Myocyte (in vitro differentiated cells): ENCODE results near the gene IL7R. TPM values are rescaled to one million over a fixed set of nuclear protein-coding genes. Genes with fewer than 3 reads are reported as not detected.
"Not testable (repeated sequence)": the region's sequence is repeated elsewhere in the genome, so short reads cannot be mapped to it uniquely, and the experiment has no call there.

Experiments
- DNase-seq: peaks from one replicate; pipeline ENCODE4 v3.0.0-alpha.2; 2012; ENCODE audit warnings: low read depth
- total RNA-seq: library from RNA; depleted of rRNA; stranded (reverse); fragments of >200 nt; gene quantifications from 2 replicates; pipeline ENCODE4 v1.2.3, GENCODE V29; 2014

Gene IL7R
- total RNA-seq, 1 donor from 2014 or later, result 0.29 TPM

DNA sequence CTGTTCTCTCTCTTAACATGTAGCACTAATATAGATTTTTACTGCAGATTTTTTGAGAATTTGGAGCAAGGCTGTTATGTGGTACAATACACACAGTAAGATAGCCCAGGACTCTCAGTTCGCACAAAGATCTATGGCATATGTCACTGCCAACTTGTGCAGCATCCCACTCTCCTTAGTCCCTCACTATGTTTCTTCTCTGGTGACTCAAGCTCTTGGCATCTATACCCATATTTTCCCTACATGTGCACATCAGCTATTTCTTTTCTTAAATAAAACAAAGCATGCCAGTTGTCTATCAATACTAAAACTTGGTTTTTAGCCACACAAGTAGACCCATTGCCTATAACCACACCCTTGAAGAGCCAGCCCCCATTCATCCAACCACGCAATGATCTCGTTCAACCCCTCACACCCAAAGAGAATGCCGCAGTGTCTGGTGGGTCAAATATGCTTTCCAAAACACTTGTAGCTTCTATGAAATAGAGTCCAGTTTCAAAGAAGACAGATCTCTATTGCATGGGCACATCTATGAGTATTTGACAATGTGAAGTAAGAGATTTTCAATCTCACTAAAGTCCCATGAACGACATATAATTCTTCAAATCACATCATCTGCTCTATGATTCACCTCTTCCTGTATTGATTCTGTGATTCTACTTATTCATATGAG is 18.2 kb upstream of the IL7R start:
- DNase-seq, result no peak

DNA sequence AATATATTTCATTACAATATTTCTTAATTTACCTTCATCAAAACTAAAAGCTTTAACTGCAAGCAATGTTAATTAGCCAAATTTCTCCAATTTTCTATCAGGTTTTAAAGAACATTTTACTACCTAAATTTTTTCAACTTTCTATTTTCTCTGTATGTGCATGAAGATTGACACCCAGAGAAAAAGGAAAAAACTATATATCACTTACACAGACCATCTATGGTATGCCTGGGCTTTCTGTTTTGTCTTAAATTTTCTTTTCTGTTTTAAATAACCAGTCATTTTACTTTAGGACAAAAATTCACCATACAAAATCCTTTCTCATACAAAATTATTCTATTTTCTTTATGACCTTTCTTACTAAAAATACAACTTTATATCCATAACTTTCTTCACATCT is 13.8 kb upstream of the IL7R start:
- no peak for DNase-seq

DNA sequence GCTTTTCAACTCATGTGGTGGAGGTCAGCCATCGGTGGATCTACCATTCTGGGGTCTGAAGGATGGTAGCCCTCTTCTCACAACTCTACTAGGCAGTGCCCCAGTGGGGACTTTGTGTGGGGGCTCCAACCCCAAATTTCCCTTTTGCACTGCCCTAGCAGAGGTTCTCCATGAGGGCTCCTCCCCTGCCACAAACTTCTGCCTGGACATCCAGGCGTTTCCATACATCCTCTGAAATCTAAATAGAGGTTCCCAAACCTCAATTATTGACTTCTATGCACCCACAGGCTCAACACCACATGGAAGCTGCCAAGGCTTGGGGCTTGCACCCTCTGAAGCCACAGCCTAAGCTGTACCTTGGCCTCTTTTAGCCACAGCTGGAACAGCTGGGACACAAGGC is 11.2 kb upstream of the IL7R start:
- not testable (repeated sequence) for DNase-seq

DNA sequence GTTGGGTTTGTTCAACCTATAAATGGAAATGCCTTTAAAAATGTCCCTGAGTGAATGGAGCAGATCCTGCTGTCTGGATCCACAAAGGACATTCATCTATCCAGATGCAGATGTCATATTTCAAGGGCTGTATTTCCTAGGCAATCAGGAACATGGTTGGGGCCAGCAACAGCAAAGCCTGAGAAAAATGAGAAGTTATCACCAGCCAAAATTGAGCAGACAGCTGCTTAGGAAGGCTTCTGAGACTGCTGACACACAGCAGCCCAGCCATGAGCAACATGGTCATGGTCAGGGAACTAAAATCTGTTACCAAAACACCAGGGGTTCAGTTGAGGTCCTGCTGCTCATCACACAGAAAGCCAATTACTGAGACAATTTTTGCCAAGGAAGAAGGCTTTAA is 9.2 kb upstream of the IL7R start:
- peak; percentile 21 for DNase-seq

DNA sequence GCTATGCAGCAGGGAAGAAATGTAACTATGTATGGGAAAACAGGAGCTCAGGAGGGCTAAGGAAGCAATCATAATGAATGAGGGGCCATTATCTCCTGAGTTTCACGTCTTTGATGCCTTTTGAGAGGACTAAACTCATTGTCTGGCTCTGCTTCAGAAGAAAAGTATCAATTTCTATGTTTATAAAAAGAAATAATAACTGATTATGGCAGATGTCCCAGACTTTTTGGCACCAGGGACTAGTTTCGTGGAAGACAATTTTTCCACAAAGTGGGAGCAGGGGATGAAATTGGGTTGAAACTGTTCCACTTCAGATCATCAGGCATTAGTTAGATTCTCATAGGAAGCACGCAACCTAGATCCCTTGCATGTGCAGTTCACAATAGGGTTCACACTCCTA is 8.7 kb upstream of the IL7R start:
- no peak for DNase-seq

DNA sequence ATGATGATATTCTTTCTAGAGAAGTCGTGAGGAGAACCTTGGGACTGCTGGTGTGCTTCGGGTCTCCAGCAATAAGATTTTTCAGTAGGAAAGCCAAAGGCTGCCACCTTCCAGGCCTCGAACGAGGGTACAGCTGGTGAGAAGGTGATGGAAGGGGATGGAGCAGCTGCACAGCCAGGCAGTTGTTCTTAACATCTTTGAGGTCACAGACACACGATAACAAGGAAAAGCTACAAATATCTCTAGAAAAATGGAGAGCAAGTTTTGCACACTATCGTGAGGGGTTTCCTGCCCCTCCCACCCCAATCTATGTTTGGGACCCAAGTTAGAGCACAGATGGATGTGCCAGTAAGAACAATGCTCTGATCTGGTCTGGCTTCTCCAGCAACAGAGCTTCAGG is 6.8 kb upstream of the IL7R start:
- DNase-seq, result no peak

DNA sequence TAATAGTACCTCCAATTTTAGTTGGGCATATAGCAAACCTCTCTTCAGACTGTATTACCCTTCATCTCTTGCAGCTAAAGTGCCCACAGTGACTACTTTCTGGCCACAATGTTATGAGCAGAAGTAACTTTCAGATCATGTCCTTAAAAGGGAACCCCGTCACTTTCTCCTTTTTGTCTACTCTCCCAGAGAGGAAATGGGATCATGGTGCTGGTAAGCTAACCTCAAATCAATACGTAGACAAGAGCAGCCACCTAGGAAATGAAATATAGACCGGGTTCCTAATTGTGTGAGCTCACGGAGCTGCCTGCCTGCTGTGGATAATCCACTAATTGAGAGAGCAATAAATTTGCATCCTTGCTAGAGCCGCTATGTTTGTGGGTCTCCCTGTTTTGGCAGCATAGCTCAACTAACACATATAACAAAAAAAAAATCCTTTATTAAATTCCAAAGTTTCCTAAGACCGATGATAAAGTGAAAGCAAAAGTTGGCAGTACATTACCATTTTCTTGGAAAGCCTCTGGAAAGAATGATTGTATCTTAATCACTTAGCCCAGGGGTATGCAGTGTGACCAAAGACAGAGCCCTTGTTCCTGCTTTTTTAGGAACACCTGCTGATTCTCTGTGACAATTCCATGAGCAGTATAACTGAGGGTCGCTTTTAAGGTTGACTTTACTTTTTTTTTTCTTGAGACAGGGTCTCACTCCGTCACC is 5.6 kb upstream of the IL7R start:
- DNase-seq, result peak; percentile 16

DNA sequence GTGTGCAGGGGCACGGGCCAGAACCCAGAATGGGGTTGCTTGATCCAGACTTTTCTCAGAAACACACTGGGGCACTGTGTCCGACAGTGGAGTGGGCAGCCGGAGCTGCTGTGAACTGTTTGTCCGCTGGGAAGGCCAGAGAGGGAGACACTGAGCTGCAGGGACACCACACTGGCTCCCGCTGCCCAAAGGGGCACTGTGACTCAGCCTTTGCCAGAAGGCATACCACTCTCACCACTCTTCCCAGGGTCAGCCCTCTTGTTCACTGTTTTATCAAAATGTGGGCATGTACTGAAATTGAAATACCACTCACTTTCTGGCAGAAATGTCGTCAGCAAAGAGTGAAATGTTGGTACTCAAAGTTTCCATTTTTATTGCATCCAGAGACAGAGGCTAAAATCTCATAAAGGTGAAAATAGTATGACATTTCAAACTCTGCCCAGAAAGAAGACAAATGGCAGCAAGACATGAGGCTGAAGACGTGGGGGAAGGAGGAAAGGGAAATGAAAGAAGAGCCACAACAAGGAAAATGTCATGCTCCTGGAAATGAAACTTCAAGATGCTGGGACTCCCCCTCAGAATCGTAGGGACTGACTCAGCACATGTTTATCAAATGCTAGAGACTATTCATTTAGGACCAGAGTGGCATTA is 4.5 kb upstream of the IL7R start:
- peak; percentile 56 for DNase-seq

DNA sequence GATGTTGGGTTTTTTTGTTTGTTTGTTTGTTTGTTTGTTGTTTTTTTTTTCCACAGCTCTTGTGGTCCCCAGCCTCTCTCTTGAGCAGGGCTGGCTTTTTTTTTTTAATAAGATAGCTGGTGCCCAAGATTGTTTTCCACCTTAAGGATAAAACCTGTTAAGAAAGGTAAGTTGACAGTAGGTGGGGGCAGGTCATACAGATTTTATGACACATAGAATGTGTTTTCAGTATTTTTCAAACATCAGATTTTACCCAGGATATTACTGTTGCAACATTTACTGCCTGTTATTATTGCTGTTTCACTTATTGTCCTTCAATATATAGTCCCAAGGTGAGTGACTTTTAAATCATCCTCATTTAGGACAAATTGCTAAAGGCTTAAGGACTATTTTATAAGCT is 3.9 kb upstream of the IL7R start:
- DNase-seq, result no peak

DNA sequence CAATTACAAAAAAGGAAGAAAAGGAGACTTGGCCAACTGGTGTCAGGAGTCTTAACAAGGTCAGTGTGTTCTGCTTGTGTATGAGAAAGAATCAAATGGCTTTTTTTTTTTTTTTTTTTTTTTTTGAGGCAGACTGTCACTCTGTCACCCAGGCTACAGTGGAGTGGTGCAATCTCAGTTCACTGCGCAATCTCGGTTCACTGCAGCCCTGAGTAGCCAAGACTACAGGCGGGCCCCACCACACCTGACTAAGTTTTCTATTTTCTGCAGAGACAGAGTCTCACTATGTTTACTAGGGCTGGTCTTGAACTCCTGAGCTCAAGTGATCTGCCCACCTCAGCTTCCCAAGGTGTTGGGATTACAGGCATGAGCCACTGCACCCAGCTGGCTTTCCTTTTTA is 3.1 kb upstream of the IL7R start:
- DNase-seq, result no peak

DNA sequence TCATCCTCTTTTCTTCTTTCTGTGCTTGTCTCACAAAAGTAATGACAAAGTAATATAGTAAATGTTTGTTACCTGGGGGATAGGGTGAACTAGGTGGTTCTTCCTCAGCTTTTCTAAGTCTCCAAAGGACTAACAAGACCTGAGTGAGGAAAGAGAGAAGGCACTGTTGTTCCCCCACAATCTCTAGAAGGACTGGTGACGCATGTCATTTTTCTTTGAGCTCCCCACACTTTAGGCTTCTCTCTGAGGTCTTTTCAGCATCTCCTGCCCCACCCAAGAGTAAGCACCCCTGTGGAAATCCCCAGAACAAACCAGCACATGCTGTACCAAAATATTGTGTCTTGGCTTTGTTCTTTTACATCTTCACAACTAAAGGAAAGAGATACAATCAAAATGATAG is 2.4 kb upstream of the IL7R start:
- no peak for DNase-seq

DNA sequence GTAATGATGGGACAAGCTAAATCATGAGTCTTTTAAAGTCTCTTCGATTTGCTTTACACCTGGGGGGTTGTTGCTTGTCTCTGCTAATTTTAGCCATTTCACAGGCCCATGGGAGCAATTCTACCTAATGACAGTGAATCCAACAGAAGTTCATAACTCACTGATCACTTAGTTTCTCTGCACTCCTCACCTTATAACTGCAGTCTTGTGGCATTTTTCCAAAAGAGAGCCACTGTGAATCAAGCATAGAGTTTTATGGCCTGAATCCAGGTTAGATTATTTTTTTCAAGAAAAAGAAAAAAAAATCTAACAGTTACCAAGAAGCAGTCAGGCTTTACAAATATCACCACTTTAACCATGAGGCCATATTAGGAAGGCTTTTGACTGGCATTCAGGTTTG is 1.5 kb upstream of the IL7R start:
- DNase-seq, result no peak

DNA sequence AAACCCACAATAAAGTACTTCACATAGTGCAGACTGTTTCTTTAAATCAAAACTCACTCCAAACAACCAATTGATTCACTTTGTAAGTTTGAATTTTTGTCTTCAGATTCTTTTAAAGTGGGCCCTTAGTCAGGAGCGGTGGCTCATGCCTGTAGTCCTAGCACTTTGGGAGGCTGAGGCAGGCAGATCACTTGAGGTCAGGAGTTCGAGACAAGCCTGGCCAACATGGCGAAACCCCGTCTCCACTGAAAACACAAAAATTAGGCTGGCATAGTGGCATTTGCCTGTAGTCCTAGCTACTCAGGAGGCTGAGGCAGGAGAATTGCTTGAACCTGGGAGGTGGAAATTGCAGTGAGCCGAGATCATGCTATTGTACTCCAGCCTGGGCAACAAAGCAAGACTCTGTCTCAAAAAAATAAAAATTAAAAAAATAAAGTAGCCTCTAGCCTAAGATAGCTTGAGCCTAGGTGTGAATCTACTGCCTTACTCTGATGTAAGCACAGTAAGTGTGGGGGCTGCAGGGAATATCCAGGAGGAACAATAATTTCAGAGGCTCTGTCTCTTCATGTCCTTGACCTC is 416 bp upstream of the IL7R start:
- not testable (repeated sequence) for DNase-seq

DNA sequence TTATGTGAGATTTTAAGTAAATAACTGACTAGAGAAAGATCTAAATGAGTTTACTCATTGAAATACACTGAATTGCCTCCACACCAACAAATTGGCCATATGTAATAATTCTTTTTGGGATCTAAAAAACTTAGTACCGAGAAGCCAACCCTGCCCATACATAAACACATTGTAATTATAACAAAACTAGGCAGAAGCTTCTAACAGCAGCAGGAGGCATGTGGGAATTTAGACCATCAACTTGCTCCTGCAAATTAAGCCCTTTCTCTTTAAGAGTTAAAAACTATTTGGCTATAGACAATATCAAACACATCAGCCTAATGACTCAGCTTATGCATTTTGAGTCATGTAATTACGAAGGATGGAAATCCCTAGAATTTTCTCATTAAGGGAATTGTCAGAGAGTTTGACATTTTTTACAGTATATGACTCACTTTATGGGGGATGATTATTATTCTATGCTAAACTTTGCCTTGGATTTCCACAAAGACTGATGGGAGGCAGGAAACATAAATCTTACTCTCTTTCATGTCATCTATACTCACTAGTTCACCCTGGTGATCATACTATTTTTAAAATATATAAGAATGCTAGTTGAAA is 1.0 kb downstream of the IL7R start:
- DNase-seq, result no peak

DNA sequence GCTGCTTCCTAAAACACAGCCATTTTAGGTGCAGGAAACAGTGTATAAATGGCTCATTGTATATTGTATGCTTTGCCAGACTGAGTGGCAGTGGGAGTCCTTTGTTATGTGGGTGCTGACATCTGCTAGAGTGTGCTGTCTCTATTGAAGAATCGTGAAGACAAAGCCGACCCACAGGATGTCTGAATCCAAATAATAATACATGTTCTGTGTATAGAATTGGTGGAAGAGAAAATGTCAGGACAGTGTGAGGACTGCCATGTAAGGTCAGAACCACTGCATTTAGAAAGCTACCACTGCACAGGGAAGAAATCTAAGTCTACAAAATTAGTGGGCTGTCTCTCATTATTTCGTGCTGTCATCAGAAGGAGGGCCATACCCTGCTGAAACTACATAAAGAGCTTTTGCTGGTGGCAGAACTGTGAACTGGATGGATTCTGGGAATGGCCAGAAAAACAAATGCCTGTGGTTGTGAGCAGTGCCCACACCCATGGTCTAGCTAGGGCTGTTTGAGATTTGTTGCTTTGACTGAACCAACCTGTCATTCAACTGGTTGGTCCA is 2.5 kb downstream of the IL7R start:
- peak; percentile 60 for DNase-seq

DNA sequence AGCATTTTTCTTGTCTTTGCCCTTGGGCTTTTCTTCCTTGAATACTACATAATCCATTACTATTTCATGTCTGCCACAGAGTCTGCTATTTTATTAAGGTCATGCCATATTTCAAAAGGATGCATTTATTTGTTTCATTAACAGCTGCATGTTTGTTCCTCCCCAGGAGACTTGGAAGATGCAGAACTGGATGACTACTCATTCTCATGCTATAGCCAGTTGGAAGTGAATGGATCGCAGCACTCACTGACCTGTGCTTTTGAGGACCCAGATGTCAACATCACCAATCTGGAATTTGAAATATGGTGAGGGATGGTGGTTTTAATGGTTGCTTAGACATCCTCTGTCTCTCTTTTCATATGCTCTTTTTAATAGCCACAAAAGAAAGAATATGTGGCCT is 4.0 kb downstream of the IL7R start:
- peak; percentile 33 for DNase-seq

DNA sequence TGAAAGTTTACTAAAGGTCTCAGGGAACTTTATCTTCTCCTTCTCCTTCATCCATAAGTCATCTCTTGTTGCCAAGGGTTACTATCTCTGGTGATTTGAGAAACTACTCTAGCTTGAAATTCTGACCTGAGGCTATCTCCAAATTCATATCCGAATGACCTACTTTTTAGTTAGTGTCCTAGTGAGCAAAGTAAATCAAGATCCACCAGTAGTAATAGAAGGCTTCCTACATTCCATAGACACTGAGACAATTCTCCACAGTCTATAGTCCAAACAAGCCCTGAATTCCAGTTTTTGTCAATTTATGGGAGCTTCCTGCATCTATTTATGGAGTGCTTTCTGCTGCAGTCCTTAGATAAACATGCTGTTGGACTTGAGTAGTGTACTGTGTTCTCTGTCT is 5.0 kb downstream of the IL7R start:
- no peak for DNase-seq

DNA sequence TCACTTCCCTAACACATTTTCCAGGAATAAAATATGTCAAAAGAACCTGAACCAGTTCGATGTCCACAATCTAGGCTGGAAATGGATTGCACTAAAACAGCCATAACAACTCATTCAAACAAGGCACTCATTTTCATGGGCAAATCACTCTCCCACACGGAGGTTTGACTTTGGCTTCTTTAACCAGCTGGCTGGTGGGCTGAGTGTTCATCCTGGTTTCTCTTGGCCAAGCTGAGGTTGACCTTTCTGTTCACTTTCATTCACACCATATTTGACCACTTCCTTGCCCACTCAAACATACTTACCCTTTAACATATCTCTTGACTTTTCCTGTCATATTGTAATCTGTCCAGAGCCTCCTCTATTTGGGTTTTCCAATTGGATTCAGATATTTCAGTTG is 5.4 kb downstream of the IL7R start:
- DNase-seq, result no peak

DNA sequence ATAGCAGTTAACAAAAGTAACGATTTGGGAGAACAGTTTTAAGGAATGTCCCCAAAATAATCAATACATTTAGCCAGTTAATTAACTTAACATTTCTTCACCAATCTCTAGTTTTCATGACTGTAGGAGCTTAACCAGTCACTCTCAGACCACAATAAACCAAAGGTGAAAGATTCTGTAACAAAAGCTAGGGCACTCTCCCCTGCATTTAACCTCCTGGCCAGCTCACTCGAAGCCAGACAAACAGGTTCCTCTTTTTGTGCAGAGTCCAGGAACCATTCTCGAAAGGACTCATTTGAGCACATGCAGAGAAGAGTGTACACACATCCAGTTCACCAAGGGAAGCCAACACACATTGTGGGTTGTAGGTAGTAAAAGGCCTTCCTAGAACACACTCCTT is 6.5 kb downstream of the IL7R start:
- no peak for DNase-seq

DNA sequence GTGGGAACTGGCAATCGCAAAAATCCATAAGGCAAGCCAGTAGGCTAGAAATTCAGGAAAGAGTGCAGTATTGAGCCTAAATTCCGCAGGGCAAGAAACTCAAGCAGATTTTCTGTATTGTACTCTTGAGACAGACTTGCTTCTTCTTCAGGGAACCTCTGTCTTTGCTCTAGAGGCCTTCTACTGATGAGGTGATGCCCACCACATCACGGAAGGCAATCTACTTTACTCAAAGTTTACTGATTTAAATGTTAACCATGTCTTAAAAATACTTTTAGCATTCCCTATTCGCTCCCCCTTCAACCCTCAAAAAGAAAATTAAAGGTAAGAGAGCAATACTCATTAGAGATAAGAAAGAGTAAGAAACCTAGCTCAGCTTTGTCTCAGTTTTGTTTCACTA is 11.3 kb downstream of the IL7R start:
- no peak for DNase-seq

DNA sequence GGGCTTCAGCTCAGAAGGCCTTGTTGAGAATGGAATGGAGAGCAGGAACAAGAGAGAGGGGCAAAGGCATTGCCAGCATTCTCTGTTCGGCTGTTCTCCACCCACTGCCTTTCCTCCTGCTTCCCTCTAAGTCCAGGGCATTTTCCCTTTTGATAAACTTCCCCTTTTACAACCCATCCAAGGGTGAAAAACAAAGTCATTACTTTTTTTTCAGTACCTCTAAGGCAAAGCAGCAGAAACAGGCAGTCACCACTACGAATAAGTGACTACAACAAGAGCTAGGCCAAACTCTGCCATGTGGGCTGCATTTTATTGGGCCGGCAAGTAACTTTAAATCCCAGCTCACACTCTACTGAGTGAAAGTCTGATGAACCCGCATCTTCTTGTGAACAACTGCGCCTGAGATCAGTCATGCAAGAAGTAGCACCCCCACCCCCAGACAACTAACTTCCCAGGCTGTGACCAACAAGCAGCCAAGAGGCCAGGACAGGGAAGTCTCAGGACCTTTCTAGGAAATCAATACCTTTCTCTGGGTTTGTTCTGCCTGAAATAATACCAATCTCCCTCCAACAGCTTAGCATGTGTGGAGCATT is 13.1 kb downstream of the IL7R start:
- DNase-seq, result no peak
